ENCODE results near the gene ADAP1.

ADAP1 gene

DNA sequence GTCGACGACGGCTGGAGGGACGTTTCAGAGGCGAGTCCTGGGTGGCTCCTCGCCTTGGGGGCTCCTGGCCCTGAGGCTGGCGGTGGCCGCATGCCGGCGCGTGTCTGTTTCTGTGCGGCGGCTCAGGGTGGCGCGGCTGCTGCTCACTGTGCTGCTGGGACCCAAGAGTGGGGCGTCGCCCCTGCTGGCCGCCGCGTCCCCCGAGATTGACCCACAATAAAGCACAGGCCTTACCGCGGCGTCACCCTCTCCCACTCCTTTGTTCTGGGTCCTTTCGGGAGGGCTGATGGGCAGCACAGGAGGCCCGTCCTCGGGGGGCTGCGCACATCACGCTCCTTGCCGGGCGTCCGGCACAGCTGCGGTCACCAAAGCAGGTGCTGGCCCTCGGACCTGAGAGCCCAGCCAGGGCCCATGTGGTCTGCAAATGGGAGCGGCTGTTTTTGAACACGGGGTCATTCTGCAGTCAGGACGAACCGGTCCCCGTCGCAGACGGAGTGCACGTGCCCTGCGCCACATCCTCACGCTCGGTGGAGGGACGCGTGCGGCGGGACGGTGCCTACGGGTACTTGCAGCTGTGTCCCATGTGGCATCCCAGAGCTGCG, 58.9 kb downstream of the ADAP1 start:
- DNase-seq (ENCODE audit: low read depth), result no peak

DNA sequence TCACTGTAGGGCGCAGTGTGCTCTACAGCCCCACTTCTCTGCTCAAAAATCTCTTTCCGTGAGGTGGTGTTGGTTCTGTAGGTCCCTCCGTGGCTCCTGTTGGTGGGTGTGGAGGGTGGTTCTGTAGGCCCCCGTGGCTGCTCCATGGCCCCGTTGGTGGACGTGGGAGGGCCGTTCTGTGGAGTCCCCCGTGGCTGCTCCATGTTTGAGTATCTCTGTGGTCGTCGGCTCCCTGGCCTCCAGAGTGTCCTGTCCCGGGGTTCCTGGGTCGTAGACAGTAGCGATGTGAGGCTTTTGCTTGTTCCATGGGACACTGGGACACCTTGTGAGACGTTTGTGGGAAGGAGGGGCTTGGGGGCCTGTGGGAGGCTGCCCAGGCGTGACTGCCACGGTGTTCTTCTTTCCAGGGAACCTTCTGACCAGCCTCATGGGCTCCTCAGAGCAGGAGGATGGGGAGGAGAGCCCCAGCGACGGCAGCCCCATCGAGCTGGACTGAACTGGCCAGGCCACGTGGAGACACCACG, 59.5 kb downstream of the ADAP1 start:
- no peak for DNase-seq (ENCODE audit: low read depth)

DNA sequence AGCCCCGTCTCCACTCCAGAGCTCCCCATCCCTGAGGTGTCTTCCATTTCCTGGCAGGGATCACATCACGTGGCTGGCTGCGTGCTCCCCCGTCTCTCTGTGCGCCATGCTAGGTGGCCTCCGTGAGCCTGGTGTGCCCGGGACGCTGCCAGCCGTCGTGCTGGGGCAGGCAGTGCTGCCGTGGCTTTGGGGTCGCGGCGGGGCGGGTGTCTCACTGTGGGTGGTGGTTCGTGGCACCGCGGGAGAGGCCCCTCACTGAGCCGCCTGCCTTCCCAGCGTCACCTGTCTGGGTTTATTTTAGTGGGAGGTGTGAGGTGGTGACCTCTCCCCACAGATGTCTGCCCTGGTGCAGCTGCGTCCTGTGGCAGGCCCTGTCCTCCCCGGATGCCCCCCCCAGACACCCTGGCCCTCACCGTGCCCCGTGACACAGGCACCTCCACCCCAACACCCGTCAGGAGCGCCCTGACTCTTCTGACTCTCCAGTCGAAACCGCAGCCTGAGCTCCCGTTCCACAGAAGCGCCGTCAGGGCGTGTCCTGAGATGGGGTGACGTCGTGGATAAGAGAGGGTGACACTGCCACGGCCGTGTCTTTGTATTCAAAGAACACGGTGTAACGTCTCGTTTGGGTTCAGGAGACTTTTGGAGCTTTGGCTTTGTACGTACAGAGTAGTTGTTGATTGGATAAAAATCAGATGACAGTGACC, 60.2 kb downstream of the ADAP1 start:
- no peak for DNase-seq (ENCODE audit: low read depth)

DNA sequence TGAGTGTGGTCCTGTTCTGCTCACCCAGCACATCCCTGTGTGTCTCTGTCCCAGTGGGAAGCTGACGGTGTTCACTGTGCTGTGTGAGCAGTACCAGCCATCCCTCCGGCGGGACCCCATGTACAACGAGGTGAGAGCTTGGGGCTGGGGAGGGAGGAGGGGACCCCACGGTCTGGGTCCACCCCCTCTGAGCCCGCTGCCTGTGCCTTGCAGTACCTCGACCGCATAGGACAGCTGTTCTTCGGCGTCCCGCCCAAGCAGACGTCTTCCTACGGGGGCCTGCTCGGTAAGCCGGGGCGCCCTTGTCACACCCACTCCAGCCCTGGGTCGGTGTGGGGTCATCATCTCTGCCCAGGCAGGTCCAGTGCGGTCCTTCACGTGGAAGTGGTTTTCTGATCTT, 60.8 kb downstream of the ADAP1 start:
- no peak for DNase-seq (ENCODE audit: low read depth)

DNA sequence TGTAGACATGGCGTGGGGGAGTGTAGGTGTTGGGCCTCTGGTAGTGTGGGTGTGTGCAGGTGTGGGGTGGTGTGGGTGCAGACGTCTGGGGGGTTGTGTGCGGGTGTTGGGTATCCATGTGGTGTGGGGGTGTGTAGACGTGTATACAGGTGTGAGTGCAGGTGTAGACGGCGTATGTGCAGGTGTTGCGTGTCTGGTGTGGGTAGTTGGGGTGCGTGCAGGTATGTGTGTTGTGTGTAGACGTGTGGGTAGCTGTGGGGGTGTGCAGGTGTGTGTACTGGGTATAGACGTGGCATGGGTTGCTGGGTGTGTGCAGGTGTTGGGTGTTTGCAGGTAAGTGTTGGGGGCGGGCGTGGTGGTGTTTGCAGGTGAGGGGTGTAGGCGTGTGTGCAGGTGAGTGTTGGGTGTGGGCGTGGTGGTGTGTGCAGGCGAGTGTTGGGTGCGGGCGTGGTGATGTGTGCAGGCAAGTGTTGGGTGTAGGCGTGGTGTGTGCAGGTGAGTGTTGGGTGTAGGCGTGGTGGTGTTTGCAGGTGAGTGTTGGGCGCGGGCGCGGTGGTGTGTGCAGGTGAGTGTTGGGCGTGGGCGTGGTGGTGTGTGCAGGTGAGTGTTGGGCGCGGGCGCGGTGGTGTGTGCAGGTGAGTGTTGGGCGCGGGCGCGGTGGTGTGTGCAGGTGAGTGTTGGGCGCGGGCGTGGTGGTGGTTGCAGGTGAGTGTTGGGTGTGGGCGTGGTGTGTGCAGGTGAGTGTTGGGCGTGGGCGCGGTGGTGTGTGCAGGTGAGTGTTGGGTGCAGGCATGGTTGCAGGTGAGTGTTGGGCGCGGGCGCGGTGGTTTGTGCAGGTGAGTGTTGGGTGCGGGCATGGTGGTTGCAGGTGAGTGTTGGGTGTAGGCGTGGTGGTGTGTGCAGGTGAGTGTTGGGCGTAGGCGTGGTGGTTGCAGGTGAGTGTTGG, 61.6 kb downstream of the ADAP1 start:
- no peak for DNase-seq (ENCODE audit: low read depth)

DNA sequence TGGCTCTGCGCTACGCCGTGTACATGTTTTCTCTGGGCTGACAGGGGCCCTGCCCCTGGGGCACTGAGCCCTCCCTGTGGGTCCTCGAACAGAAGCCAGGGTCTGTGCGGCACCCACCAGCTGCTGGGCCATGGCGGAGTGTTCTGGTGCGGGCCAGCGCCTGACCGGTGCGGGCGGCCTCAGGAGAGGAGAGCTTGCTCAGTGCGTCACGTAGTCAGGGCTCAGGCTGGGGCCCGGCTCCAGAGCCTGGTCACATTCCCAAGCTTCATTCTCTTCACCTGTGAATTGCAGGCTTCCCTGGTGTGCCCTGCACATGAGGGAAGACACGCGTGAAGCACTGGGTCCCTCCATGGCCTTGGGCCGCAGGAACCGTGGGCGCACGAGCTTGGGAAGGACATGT, 62.7 kb downstream of the ADAP1 start:
- no peak for DNase-seq (ENCODE audit: low read depth)

DNA sequence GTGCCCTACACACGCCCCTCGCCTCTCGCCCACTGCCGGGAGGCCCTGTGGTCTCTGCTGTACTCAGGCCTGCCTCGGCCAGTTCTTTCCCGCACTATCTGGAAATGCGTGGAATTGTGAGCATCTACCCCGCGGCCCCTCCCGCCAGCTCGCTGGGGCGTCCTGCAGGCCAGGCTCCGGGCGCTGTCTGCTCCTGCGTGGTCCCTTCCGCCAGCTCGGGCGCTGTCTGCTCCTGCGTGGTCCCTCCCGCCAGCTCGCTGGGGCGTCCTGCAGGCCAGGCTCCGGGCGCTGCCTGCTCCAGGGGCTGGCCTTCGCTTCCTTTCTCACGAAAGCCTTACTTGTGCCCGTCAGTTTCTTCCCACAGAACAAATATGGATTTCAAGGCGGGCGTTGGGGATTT, 63.2 kb downstream of the ADAP1 start:
- DNase-seq (ENCODE audit: low read depth), result no peak

DNA sequence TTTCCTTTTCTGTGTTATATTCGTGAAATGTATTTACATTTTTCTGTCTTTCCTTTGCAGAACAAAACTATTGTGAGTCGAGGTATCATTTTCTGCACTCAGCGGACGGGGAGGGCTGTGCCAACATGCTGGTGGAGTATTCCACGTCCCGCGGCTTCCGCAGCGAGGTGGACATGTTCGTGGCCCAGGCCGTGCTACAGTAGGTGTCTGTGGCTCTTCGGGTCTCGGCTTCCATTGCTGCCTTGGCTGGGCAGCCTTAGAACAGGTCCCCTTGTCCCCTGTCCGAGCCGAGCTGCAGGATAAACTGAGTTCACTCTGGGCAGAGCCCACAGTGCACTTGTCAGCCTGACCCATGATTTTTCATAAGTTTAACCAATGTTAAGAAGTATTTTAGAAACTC, 63.6 kb downstream of the ADAP1 start:
- DNase-seq (ENCODE audit: low read depth), result no peak

DNA sequence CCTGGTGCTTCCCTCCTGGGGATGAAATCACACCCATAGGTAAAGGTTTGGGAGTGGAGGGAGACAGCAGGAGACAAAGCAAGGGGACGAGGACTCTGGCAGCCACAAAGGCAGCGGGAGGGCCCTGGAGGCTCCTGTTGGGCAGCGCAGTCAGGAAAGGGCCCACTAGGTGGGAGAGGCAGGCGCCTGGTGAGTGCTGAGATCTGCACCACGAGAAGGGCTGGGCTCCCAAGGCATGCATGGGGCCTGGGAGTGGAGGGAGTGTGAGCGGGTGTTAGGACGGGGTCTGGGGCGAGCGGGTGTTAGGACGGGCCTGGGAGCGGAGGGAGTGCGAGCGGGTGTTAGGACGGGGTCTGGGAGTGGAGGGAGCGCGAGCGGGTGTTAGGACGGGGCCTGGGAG, 65.1 kb downstream of the ADAP1 start:
- no peak for DNase-seq (ENCODE audit: low read depth)

DNA sequence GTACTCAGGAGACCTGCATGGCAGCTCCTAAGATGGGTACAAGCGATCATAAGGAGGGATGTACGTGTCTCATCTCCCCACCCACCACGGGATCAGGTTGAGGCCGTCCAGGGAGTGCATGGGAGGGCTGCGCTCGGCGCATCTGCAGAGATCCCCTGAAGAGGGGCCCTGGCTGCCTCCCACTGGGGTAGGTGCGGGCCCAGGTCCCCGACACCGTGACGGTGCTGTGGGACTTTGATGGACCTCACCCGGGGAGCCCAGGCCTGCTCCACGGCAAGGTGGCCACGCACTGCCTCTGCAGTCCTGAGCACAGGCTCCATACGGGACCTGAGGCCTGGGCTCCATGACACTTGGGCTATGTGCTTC, 65.5 kb downstream of the ADAP1 start:
- no peak for DNase-seq (ENCODE audit: low read depth)

DNA sequence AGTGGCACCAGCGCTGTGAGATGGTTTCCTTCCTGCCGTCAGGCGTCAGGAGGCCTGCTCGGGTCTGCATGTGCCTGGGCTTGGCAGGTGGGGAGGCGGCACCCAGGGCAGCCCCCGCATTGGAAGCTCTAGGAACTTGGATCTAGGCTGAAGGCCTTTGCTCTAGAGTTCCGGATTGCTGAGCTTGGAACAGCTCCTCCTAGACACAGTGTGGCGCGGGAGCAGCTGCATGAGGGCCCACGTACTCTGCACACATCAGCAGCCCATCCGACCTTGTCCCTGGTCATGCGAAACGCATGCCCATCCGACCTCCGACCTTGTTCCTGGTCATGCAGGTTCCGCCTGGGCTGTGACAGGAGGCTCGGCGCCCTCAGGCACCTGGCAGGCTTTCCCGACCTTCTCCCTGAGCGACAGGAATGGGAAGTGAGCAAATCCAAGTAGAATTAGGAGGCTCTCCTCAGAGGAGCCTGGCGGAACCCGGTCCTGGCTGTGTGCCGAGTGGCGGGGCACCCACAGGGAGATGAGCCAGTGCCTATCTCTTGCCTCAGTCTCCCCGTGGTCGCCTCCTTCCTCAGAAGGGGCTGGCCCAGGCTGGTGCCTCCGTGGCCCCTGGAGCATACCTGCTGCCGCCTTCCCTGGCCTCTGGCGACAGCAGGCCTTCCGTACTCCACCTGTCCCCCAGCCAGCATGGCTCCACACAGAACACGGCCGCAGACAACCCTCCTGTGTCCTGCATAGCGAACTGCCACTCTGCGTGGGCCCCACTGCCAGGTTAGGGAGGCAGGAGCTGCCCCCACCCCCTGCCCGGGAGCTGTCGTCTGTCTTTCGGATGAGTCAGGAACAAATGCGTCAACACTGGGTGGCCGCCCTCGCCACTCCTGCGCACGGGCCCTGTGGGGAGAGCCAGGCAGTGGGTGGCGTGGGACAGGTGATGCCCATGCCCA, 66.1 kb downstream of the ADAP1 start:
- no peak for DNase-seq (ENCODE audit: low read depth)

DNA sequence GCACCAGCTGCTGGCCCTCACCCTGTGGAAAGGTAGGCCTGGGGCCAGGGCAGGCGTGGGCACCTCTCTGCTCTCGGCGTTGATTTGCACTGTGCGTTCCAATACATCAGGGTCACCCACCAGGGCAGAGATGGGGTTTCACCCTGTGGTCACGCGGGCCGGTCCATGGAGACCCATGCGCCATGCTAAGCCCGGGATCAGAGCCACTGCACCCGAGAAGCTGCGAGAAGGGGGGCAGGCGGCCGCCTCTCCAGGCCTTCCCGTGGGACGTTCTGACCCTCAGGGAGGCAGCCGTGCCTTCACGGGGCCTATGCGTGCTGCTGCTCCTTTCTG, 67.0 kb downstream of the ADAP1 start:
- DNase-seq (ENCODE audit: low read depth), result no peak

DNA sequence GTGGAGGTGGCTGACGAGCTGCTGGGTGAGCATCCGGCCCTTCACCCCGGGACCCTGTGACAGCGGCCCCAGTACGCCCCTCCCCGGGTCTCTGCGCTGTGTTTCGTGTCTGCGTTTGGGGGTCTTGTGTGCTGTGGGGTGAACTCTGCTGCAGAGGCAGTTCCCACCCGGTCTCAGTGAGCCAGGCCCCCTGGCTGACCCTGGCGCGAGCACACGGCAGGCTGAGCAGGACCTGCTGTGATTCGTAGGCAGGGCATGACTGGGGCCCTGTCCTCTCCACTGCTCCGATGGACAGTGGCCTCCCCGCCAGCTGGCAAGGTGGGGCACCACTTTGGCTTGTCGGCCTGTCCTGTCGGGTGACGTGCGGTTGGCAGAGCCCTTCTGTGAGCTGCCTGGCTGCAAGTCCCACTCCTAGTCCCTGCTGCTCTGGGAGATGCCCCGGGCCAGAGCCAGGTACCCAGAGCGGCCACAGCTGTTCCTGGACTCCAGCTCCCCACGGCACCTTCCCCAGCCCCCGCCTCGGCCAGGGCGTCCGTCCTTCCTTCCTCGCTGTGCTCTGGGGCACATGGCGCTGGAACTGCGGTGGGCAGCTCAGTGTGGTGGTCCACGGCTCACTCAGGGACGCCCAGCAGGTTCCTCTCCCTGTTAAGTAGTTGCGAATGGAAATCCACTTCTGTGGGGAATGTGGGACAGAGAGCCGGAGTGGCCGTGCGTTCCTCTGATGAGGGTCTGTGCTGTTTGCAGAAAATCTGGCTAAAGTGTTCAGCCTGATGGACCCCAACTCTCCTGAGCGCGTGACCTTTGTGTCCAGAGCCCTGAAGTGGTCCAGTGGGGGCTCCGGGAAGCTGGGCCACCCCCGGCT, 67.6 kb downstream of the ADAP1 start:
- no peak for DNase-seq (ENCODE audit: low read depth)

DNA sequence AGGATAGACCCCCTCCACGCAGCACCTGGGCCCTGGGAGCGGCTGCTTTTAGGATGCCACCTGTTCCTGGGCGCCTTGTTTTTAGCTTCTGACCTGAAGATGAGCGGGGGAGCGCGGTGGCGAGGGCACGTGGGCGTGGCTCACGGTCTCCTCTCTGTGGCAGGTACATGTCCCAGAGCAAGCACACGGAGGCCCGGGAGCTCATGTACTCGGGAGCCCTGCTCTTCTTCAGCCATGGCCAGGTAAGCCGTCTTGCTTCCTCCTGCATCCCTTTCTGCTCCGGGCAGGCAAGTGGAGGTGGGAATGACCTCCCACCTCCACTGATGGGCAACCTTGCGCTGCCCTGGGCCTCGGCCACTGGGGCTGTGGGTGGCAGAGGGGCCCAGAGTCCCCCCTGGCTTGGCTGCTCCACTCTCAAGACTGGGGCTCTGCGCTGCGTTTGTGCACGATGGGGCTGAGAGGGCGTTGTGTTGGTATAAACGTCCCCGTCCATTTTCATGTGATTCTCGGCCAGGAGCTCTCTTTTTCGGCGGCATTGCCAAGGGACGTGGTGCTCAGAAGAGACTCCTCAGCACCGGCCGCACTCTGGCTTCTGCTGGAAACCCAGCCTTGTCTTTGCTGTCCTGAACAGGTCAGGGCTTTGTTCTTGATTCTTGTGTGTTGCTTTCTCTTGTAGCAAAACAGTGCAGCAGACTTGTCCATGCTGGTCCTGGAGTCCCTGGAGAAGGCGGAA, 68.4 kb downstream of the ADAP1 start:
- DNase-seq (ENCODE audit: low read depth), result no peak

DNA sequence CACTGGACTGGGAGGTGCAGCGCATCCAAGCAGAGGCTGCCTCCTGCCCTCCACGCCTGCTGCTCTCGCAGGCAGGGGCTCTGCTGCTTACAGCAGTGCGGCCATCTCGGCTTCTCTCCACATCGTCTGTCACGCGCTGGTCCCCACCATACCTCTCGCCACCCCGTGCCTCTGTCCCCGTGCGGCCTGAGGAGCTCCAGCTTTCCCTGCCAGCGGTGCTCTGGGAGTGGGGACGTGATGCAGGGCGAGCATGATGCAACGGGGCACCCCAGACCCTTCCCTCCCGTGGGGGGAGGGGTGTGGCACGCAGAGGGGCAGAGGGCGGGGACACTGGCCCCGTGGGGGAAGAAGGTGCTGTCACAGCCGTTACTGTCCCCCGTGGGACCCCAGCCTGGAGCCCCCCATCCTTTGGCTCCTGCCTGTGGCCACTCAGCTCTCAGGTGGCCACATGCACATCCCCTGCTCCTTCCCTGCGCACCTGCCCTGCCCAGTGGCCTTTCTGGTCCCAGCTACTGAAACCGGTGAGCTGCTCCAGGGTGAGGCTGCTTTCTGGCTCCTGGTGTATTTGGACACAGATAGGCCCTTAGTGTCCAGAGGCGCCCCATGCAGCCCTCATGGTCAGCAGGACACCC, 69.1 kb downstream of the ADAP1 start:
- no peak for DNase-seq (ENCODE audit: low read depth)

DNA sequence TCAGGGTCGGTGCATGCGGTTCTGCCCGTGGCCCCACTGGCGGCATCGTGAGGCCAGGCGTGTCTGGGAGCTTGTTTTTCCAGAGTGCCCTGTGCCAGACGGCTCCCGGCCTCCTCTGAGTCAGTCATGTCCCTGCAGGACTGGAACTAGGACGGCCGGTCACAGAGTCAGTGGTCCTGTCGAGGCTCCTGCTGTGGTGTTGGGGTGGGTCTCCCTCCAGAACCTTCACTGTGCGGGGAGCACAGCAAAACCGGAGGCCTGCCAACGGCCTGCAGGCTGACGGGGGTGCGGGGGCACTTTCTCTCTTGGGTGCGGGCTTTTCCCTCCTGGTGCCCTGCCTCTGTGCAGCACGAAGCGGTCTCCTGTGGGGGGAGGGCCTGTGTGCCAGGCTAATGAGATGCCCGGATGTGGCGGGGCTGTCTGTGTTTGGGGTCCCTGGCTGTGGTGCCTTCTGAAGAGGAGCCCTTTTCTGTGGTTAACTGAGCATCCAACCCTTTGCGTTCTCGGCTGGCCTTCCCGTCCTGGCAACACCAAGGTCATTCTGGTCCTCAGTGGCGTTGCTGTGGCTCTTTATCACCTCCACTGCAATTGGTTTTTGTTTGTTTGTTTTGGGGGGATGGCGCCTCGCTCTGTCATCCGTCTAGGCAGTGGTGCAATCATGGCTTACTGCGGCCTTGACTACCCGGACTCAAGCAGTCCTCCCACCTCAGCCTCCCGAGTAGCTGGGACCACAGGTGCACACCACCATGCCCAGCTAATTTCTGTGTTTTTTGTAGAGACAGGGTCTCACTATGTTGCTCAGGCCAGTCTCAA, 70.1 kb downstream of the ADAP1 start:
- DNase-seq (ENCODE audit: low read depth), result no peak

DNA sequence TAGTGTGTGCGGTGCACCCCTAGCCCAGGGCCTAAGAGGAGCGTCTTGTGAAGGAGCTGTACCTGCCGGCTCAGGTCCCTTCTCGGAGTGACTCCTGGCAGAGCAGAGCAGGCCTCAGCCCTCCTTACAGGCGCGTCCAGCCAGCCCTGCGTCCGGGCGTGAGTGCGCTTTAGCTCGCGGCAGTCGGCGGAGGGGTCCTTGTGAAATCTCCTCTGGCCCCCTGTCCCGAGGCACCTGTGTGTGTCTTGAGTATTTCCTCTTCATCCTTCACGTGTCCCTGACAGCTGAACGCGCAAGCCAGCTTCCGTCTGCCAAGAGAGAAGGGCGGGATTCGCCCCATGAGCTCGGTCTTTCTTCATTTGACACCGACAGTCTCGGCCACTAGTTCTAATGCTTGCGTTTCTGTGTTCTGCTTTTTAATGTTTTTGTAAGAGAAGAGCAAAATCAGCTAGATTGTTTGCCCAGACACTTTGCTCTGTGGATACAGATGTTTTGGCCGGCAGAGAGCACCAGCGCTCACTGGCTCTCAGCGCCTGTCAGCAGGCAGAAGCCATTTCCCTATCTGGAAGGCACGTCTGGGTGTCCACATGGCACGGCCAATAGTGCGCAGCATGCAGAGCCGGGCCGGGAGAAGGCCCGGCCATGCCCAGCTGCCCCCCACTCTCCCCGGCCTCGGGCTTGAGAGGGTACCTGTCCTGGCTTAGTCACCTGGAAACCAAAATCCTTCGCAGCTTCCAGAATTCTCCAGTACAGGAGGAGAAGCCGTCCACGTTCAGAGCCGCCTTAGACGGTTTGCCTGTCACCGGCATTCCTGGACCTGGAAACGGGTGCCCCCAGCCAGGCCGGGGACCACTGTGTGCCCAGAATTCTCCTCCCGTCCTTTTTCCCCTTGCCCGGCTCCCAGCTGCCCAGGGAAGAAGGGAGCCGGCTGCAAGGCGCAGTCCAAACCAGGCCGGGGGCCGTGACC, 71.1 kb downstream of the ADAP1 start:
- no peak for DNase-seq (ENCODE audit: low read depth)
